Breast epithelium (tissue), 3 donors: Measurements from ENCODE around the gene TTBK1.

ENCODE experiments used
- POLR2A ChIP-seq: fragments of 450-650 bp; IDR thresholded peaks from one replicate; pipeline ENCODE4 v1.6.1; 2016; ENCODE audit warnings: antibody characterized with exemption, mild to moderate bottlenecking, moderate library complexity
- TF ChIP-seq, protein P1 (sequence below), 3 donors: fragments of 450-650 bp; IDR thresholded peaks; one replicate each; pipeline ENCODE4 v1.5.1; 2016 to 2017; ENCODE audit warnings: antibody characterized with exemption in 3 of 3, mild to moderate bottlenecking in 3 of 3, moderate library complexity in 3 of 3

DNA sequence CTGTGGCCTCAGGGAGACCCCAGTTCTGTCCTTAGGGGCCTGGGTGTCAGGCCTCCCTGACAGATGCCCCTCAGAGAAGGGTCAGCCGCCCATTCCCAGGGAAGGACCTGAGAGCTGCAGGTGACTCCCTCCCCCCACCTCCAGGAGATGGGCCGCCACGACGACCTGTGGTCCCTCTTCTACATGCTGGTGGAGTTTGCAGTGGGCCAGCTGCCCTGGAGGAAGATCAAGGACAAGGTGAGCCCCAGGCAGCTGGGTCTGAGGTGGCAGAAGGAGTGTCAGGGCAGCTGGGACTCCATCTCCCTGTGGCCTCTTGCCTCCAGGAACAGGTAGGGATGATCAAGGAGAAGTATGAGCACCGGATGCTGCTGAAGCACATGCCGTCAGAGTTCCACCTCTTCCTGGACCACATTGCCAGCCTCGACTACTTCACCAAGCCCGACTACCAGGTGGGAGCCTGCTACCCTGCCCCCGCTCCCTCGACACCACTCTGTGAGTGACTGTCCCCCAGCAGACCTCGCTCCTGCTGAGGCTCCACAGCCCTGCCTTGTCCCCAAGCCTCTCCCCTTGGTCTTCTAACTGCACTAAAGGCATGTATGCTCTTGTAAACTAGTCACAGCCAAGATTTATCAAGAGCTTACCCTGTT, 12.2 kb downstream of the TTBK1 start:
- TF ChIP-seq, protein P1, sequence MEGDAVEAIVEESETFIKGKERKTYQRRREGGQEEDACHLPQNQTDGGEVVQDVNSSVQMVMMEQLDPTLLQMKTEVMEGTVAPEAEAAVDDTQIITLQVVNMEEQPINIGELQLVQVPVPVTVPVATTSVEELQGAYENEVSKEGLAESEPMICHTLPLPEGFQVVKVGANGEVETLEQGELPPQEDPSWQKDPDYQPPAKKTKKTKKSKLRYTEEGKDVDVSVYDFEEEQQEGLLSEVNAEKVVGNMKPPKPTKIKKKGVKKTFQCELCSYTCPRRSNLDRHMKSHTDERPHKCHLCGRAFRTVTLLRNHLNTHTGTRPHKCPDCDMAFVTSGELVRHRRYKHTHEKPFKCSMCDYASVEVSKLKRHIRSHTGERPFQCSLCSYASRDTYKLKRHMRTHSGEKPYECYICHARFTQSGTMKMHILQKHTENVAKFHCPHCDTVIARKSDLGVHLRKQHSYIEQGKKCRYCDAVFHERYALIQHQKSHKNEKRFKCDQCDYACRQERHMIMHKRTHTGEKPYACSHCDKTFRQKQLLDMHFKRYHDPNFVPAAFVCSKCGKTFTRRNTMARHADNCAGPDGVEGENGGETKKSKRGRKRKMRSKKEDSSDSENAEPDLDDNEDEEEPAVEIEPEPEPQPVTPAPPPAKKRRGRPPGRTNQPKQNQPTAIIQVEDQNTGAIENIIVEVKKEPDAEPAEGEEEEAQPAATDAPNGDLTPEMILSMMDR (IDR thresholded peaks at IDR 0.05), result no peak
- no peak for TF ChIP-seq POLR2A
